PFSK-1 (cell line): ENCODE measurements around the gene COX6A2.

Source experiments
- FOXP2 ChIP-seq: optimal IDR thresholded peaks from 2 replicates; pipeline ENCODE3; 2011; ENCODE audit warnings: borderline replicate concordance, control low read depth, inconsistent platforms; ENCODE audit not compliant: insufficient read depth; ENCODE audit errors: extremely low read length, extremely low read depth
- POLR2AphosphoS5 ChIP-seq: IDR thresholded peaks from 2 replicates; pipeline ENCODE4 v1.6.1; 2012; ENCODE audit warnings: low read depth, mild to moderate bottlenecking, control low read depth, low read length, moderate library complexity
- SIN3A ChIP-seq: IDR thresholded peaks from 2 replicates; pipeline ENCODE4 v1.6.1; 2012; ENCODE audit warnings: mild to moderate bottlenecking, low read length, moderate library complexity, borderline replicate concordance; ENCODE audit not compliant: insufficient read depth
- TAF1 ChIP-seq: IDR thresholded peaks from 2 replicates; pipeline ENCODE4 v1.6.1; 2012; ENCODE audit warnings: low read length, control low read depth, borderline replicate concordance; ENCODE audit not compliant: insufficient read depth
- TF ChIP-seq, protein P1 (sequence below), 2 experiments: IDR thresholded peaks; 2 replicates each; pipeline versions ENCODE4 v1.6.1 to v1.8.0; 2011 to 2012; ENCODE audit warnings: low read depth in 2 of 2, low read length in 2 of 2, control low read depth in 1 of 2, inconsistent platforms in 1 of 2, mild to moderate bottlenecking in 1 of 2, moderate library complexity in 1 of 2; ENCODE audit not compliant: insufficient read depth in 1 of 2

DNA sequence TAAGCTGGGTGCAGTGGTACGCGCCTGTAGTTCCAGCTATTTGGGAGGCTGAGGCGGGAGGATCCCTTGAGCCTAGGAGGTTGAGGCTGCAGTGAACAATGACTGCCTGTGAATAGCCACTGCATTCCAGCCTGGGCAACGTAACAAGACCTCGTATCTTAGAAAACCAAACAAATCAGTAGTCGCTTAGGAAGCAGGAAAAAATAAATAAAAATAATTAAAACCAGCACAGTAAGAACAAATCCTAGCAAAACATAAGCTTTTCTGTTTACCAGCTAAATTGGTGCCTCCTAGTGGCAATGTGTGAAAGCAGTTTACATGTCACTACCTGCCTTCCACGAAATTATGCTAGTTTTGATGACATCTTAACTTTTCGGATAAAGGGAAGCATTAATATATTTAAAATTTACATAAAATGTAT is 32.4 kb upstream of the COX6A2 start:
- TF ChIP-seq POLR2AphosphoS5: no peak
- no peak for TF ChIP-seq SIN3A
- TF ChIP-seq, protein P1, sequence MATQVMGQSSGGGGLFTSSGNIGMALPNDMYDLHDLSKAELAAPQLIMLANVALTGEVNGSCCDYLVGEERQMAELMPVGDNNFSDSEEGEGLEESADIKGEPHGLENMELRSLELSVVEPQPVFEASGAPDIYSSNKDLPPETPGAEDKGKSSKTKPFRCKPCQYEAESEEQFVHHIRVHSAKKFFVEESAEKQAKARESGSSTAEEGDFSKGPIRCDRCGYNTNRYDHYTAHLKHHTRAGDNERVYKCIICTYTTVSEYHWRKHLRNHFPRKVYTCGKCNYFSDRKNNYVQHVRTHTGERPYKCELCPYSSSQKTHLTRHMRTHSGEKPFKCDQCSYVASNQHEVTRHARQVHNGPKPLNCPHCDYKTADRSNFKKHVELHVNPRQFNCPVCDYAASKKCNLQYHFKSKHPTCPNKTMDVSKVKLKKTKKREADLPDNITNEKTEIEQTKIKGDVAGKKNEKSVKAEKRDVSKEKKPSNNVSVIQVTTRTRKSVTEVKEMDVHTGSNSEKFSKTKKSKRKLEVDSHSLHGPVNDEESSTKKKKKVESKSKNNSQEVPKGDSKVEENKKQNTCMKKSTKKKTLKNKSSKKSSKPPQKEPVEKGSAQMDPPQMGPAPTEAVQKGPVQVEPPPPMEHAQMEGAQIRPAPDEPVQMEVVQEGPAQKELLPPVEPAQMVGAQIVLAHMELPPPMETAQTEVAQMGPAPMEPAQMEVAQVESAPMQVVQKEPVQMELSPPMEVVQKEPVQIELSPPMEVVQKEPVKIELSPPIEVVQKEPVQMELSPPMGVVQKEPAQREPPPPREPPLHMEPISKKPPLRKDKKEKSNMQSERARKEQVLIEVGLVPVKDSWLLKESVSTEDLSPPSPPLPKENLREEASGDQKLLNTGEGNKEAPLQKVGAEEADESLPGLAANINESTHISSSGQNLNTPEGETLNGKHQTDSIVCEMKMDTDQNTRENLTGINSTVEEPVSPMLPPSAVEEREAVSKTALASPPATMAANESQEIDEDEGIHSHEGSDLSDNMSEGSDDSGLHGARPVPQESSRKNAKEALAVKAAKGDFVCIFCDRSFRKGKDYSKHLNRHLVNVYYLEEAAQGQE (IDR thresholded peaks at IDR 0.05; ENCODE audit: insufficient read depth in 1 of 2, low read depth in 2 of 2, low read length in 2 of 2): no peak
- TF ChIP-seq TAF1: no peak
- TF ChIP-seq FOXP2: no peak
